Osteocyte (in vitro differentiated cells): ENCODE results near the gene KRTAP9-6. TPM values are rescaled to one million over a fixed set of nuclear protein-coding genes. Genes with fewer than 3 reads are reported as not detected.
"Not testable (repeated sequence)": the region's sequence is repeated elsewhere in the genome, so short reads cannot be mapped to it uniquely, and the experiment has no call there.

Experiments used
- DNase-seq: peaks from one replicate; pipeline ENCODE4 v3.0.0; 2021; ENCODE audit warnings: mixed read lengths; ENCODE audit not compliant: unreplicated experiment; ENCODE audit errors: extremely low spot score
- H3K27ac Mint-ChIP-seq: one replicate; pipeline ENCODE4 v1.8.0; 2021; ENCODE audit warnings: mild to moderate bottlenecking, mixed read lengths; ENCODE audit not compliant: unreplicated experiment
- H3K27me3 Mint-ChIP-seq: one replicate; pipeline ENCODE4 v1.8.0; 2021; ENCODE audit warnings: mixed read lengths; ENCODE audit not compliant: unreplicated experiment
- H3K36me3 Mint-ChIP-seq: one replicate; pipeline ENCODE4 v1.8.0; 2021; ENCODE audit warnings: mixed read lengths; ENCODE audit not compliant: unreplicated experiment
- H3K4me1 Mint-ChIP-seq: one replicate; pipeline ENCODE4 v1.8.0; 2021; ENCODE audit warnings: mixed read lengths; ENCODE audit not compliant: unreplicated experiment
- H3K4me3 Mint-ChIP-seq: one replicate; pipeline ENCODE4 v1.8.0; 2021; ENCODE audit warnings: mild to moderate bottlenecking, moderate library complexity, mixed read lengths; ENCODE audit not compliant: unreplicated experiment
- H3K9me3 Mint-ChIP-seq: one replicate; pipeline ENCODE4 v1.8.0; 2021; ENCODE audit warnings: mixed read lengths; ENCODE audit not compliant: unreplicated experiment
- CTCF ChIP-seq: fragments of 200-600 bp; sonication (generic); IDR thresholded peaks from 2 replicates; pipeline ENCODE4 v1.5.0; 2021; ENCODE audit warnings: antibody characterized with exemption, mild to moderate bottlenecking, moderate library complexity
- total RNA-seq: library from RNA; stranded (reverse); gene quantifications from 2 replicates; pipeline ENCODE4 v1.2.1, GENCODE V29; 2021

KRTAP9-6 gene
- total RNA-seq, 1 donor from 2014 or later: not detected

GRCh38 chr17:41263212-41263611 is 2.0 kb upstream of the KRTAP9-6 start:
- no peak for DNase-seq

GRCh38 chr17:41264599-41264998 is 579 bp upstream of the KRTAP9-6 start:
- Mint-ChIP-seq H3K27me3 (no peaks in the 10 kb centered on the region), H3K27ac (no peak overlapping the region), H3K9me3 (no peaks in the 10 kb centered on the region), H3K4me1 (no peaks in the 10 kb centered on the region), H3K4me3 (no peak overlapping the region), H3K36me3 (no peaks in the 10 kb centered on the region)
- no peak for DNase-seq
- no peak for TF ChIP-seq CTCF

More at GRCh38 chr17:41263212-41263611, 2.0 kb upstream of the KRTAP9-6 start:
- no peak overlapping the region for H3K27ac Mint-ChIP-seq
- H3K4me3 Mint-ChIP-seq: no peak overlapping the region
- peaks cover 3% of the 10 kb centered on the region for H3K4me1 Mint-ChIP-seq
- H3K27me3 Mint-ChIP-seq: no peaks in the 10 kb centered on the region
- no peaks in the 10 kb centered on the region for H3K9me3 Mint-ChIP-seq
- no peaks in the 10 kb centered on the region for H3K36me3 Mint-ChIP-seq
- TF ChIP-seq CTCF: no peak

GRCh38 chr17:41267711-41268110 is 2.5 kb downstream of the KRTAP9-6 start:
- no peak for TF ChIP-seq CTCF
- H3K27me3 Mint-ChIP-seq: no peaks in the 10 kb centered on the region

GRCh38 chr17:41271323-41271722 is 6.1 kb downstream of the KRTAP9-6 start:
- not testable (repeated sequence) for H3K4me3 Mint-ChIP-seq, H3K27me3 Mint-ChIP-seq, H3K27ac Mint-ChIP-seq, H3K36me3 Mint-ChIP-seq, H3K9me3 Mint-ChIP-seq, H3K4me1 Mint-ChIP-seq, DNase-seq

More at GRCh38 chr17:41267711-41268110, 2.5 kb downstream of the KRTAP9-6 start:
- DNase-seq: no peak
- Mint-ChIP-seq H3K4me3 (no peak overlapping the region), H3K9me3 (no peaks in the 10 kb centered on the region), H3K36me3 (no peaks in the 10 kb centered on the region), H3K27ac (no peak overlapping the region), H3K4me1 (no peaks in the 10 kb centered on the region)

GRCh38 chr17:41271858-41272257 is 6.7 kb downstream of the KRTAP9-6 start:
- H3K9me3 Mint-ChIP-seq: no peaks in the 10 kb centered on the region

GRCh38 chr17:41275648-41276190 is 10.5 kb downstream of the KRTAP9-6 start, which contains the start of gene KRTAP9-7:
Gene KRTAP9-7, plus strand, starts transcription at chr17:41275698. Its CDS starts 0 bp downstream, at chr17:41275698.
- not testable (repeated sequence) for H3K36me3 Mint-ChIP-seq, H3K9me3 Mint-ChIP-seq, H3K27me3 Mint-ChIP-seq, H3K27ac Mint-ChIP-seq, H3K4me3 Mint-ChIP-seq, H3K4me1 Mint-ChIP-seq, DNase-seq

More at GRCh38 chr17:41271858-41272257, 6.7 kb downstream of the KRTAP9-6 start:
- H3K27me3 Mint-ChIP-seq: peaks cover 2% of the 10 kb centered on the region
- no peaks in the 10 kb centered on the region for H3K4me1 Mint-ChIP-seq
- H3K27ac Mint-ChIP-seq: no peak overlapping the region
- no peaks in the 10 kb centered on the region for H3K36me3 Mint-ChIP-seq
- TF ChIP-seq CTCF: no peak
- H3K4me3 Mint-ChIP-seq: no peak overlapping the region
- no peak for DNase-seq
